HG02970 (cell line): Measurements from ENCODE around the gene KRTAP10-12.

Experiments
- ATAC-seq: cut with Tn5 transposase; IDR thresholded peaks from one replicate; pipeline ENCODE4 v1.9.1; 2021; ENCODE audit warnings: mild to moderate bottlenecking, moderate library complexity, moderate number of reproducible peaks; ENCODE audit not compliant: unreplicated experiment, low FRiP score

The KRTAP10-12 gene

GRCh38 chr21:44710294-44710665, 13.3 kb downstream of the KRTAP10-12 start:
- no peak for ATAC-seq

DNA sequence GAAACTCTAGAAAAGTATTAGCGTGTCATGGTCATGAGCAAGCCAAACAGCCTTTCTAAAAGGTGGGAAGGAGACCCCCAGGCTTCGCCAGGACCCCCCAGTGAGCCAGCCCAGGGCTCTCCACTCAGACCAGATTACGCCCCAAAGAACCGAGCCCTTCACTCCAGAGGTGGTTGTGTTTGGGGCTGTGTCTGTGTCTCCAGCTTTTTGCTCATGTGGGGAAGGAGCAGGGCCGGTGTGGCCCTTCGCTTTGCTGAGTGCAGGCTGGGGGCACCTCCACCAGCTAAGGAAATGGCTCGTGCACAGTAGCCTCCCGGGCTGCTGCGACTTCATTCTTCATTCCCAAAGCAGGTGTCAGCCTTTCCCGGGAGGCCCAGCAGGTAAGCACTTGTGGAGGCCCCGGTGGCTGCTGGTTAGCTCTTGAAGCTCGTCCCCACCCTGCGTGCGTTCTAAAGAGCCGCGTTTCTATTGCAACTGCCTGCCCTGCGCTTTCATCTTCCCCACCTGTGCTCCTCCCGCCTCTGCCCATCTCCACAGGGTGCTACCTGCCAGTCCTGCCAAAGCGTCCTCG, 13.9 kb downstream of the KRTAP10-12 start:
- no peak for ATAC-seq

GRCh38 chr21:44711327-44712202, 14.6 kb downstream of the KRTAP10-12 start, which contains the start of gene TSPEAR:
TSS of gene TSPEAR (minus strand) at chr21:44711572. CDS start at chr21:44711514, 58 bp downstream.
- ATAC-seq: no peak

DNA sequence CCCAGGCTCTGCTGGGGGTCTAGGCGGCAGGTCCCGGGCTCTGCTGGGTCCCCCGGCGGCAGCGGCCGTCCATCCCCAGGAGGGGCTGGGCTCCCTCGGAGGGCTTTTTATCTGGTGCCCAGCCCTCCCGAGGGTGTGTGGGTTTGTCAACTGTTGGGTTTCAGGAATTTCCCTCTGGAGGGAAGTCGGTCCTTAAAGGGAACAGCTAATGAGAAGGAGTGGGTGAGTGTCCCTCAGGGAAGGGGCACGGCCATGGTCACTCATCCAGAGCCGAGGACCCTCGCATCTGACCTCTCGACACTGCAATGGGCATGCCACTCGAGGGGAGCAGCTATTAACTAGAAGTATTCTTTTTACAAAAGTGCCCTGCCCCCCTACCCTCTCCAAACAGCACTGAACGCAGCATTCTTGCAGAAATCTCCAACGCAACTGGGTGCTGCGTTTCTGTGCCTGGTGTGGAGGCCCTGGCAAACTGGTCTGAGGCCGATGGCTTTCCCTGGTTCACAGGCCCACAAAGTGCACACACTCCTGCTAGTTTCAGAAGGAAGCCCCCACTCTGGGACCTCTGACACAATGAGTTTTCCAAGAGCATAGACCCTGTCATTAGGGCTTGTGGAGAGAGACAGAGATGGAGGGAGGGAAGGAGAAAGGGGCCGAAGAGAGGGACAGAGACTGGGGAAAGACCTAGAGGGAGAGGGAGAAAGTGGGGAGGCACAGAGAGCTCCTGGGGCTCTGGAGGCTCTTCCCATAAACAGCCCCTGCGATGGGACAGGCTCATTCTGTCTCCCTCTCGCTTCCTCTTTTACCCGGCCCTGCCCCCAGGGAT, 15.4 kb downstream of the KRTAP10-12 start:
- ATAC-seq: no peak

- no peak for ATAC-seq
Measured at GRCh38 chr21:44713130-44713529, 16.2 kb downstream of the KRTAP10-12 start.

DNA sequence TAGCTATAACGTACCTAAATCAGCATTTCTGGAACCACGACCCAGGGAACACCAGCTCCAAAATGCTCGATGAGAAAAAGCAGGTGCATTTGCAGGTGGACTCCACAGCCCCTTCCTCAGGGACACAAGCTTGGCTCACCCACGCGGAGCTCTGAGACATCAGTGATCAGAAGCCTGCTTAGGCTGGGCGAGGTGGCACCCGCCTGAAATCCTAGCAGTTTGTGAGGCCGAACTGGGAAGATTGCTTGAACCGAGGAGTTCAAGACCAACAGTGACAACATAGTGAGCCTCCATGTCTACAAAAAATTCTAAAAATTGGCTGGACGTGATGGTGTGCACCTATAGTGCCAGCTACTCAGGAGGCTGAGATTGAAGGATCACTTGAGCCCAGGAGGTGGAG, 16.9 kb downstream of the KRTAP10-12 start:
- no peak for ATAC-seq

GRCh38 chr21:44714905-44715304, 17.9 kb downstream of the KRTAP10-12 start:
- no peak for ATAC-seq

DNA sequence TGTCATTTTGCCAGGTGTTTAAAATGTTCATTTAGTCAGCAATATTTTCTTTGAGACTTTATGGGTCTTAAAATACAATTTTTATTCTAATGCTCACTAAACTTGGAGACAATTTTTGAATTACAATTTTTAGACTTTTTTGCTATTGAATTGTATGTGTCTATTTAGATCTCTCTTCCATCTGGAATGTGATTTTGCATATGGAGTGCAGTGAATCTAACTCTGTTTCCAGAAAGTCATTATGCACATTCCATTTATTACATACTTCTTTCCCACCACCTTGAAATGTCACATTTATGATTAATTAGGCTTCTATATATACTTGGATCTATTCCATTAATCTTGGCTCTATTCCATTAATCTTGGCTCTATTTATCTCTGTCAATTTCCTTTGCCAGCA, 20.0 kb downstream of the KRTAP10-12 start:
- ATAC-seq: no peak

- no peak for ATAC-seq
Measured at GRCh38 chr21:44718093-44718492, 21.1 kb downstream of the KRTAP10-12 start.

- ATAC-seq: no peak
Measured at GRCh38 chr21:44718571-44718970, 21.6 kb downstream of the KRTAP10-12 start.

DNA sequence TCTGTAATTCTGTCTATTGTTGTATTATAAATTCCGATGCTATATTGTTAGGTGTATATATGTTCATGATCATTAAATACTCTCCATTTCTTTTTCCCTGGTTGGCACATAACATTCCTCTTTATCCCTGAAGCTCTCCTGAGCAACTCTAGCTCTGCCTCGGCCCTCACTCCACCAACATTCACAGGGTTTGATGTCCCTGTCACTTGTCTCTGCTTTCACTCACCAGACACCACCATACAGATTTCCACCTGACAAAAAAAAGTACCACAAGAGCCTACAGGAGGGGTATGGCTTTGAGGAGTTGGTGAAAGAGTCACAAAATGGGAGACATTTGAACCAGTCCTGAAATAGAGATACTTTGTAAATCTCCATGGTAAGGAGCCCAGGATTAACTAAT, 23.2 kb downstream of the KRTAP10-12 start:
- no peak for ATAC-seq

GRCh38 chr21:44722731-44723130, 25.8 kb downstream of the KRTAP10-12 start:
- no peak for ATAC-seq

- ATAC-seq: no peak
Measured at GRCh38 chr21:44723177-44724131, 26.5 kb downstream of the KRTAP10-12 start.

DNA sequence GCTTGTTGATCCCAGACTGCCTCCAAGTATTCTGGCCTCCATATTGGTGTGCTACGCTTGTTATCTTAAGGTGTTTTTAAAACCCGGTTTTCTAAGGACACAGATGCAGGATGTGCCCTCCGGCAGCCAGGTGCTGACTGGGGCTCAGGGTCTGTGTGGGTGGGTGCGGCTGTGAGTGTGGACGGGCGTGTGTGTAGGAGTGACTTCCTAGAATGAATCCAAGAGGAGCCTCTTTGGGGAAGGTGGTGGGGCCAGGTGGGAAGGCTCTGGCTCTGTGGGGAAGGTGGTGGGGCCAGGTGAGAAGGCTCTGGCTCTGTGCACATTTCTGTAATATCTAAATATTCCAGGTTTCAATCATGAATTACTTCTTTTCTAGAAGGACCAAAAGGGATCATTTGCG, 27.2 kb downstream of the KRTAP10-12 start:
- ATAC-seq: no peak

DNA sequence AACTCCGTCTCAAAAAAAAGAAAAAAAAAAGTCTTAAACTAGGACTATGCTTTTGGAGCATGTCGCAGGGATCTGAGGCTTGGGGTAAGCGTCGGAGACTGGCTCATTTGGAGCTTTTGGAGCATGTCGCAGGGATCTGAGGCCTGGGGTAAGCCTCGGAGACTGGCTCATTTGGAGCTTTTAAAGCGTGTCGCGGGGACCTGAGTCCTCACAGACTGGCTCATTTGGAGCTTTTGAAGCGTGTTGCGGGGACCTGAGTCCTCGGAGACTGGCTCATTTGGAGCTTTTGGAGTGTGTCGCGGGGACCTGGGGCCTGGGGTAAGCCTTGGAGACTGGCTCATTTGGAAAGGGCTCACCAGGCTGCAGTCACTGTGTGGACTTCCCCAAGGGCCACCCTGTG, 28.0 kb downstream of the KRTAP10-12 start:
- no peak for ATAC-seq

DNA sequence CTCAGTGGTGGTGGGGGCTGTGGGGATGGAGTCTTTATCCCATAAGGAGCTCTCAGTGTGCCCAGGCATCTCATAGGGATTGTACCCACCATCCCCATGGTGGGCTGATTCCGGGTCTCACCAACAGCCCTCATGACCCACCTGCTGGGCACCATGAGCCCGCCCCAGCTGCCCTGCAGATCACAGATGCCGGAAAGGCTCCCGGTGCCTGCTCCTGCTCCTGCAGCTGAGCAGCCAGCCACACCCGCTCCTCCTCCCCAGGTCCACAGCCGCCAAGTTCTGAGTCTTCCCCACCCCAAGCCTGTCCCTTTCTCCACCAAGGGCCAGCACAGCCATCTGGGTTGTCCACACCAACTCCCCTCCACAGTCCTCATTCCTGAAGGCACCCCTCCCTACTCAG, 29.9 kb downstream of the KRTAP10-12 start:
- ATAC-seq: no peak

GRCh38 chr21:44727321-44727720, 30.3 kb downstream of the KRTAP10-12 start:
- ATAC-seq: no peak

DNA sequence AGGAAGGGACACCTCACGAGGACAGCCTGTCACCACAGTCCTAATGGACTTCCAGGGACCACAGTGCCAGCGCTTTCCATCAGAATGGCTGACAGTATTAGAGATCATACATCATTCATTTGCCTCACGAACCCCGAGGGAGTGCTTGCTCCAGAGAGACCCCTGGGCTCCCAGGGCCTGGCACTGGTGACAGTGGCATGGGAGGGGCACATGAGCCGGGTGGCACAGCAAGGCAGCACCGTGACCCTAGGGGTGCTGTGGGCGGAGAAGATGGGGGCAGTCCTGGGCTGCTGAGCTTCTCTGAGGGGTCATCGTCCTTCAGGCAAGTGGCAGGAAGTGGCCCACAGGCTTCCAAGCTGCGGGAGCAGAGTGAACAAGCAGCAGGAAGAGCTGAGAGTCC, 30.8 kb downstream of the KRTAP10-12 start:
- no peak for ATAC-seq

- ATAC-seq: no peak
Measured at GRCh38 chr21:44728716-44729115, 31.7 kb downstream of the KRTAP10-12 start.
